Neural crest cell (in vitro differentiated cells): ENCODE measurements around the gene SAA1. TPM values are rescaled to one million over a fixed set of nuclear protein-coding genes. Genes with fewer than 3 reads are reported as not detected.
"Not testable (repeated sequence)": the region's sequence is repeated elsewhere in the genome, so short reads cannot be mapped to it uniquely, and the experiment has no call there.

Experiments used
- DNase-seq: peaks from one replicate; pipeline ENCODE4 v3.0.0; 2021; ENCODE audit warnings: low read depth, mixed read lengths, low spot score
- H3K27ac Mint-ChIP-seq: one replicate; pipeline ENCODE4 v1.8.0; 2021; ENCODE audit warnings: mild to moderate bottlenecking, mixed read lengths; ENCODE audit not compliant: unreplicated experiment
- H3K27me3 Mint-ChIP-seq: 2 replicates; pipeline ENCODE4 v1.8.0; 2021; ENCODE audit warnings: low read depth, mild to moderate bottlenecking, mixed read lengths
- H3K36me3 Mint-ChIP-seq: 2 replicates; pipeline ENCODE4 v1.8.0; 2021; ENCODE audit warnings: low read depth, mild to moderate bottlenecking, mixed read lengths
- H3K4me1 Mint-ChIP-seq: 2 replicates; pipeline ENCODE4 v1.8.0; 2021; ENCODE audit warnings: mixed read lengths
- H3K4me3 Mint-ChIP-seq: one replicate; pipeline ENCODE4 v1.8.0; 2021; ENCODE audit warnings: mild to moderate bottlenecking, mixed read lengths
- H3K9me3 Mint-ChIP-seq: 2 replicates; pipeline ENCODE4 v1.8.0; 2021; ENCODE audit warnings: mixed read lengths
- CTCF ChIP-seq: fragments of 200-600 bp; sonication (generic); conservative IDR thresholded peaks from 2 replicates; pipeline ENCODE4 v1.5.0; 2021; ENCODE audit warnings: antibody characterized with exemption, mild to moderate bottlenecking
- total RNA-seq: library from RNA; stranded (reverse); gene quantifications from 2 replicates; pipeline ENCODE4 v1.2.1, GENCODE V29; 2021

Gene SAA1
- total RNA-seq, 1 donor from 2014 or later: not detected

GRCh38 chr11:18264035-18264434, 2.0 kb upstream of the SAA1 start:
- H3K9me3 Mint-ChIP-seq: no peaks in the 10 kb centered on the region

GRCh38 chr11:18264677-18265555, 1.1 kb upstream of the SAA1 start:
- Mint-ChIP-seq H3K4me1 (peaks cover 4% of the 10 kb centered on the region), H3K9me3 (no peaks in the 10 kb centered on the region), H3K27me3 (peaks cover 2% of the 10 kb centered on the region), H3K27ac (no peak overlapping the region), H3K36me3 (no peaks in the 10 kb centered on the region), H3K4me3 (no peak overlapping the region)
- no peak for TF ChIP-seq CTCF
- DNase-seq: no peak

More at GRCh38 chr11:18264035-18264434, 2.0 kb upstream of the SAA1 start:
- Mint-ChIP-seq H3K36me3 (no peaks in the 10 kb centered on the region), H3K27ac (no peak overlapping the region), H3K4me3 (no peak overlapping the region), H3K4me1 (no peaks in the 10 kb centered on the region), H3K27me3 (peaks cover 2% of the 10 kb centered on the region)
- no peak for TF ChIP-seq CTCF
- DNase-seq: no peak

- DNase-seq, H3K4me3 Mint-ChIP-seq, H3K36me3 Mint-ChIP-seq, H3K27me3 Mint-ChIP-seq, H3K27ac Mint-ChIP-seq, H3K9me3 Mint-ChIP-seq: not testable (repeated sequence)
- H3K4me1 Mint-ChIP-seq: peaks cover 13% of the 10 kb centered on the region
Measured at GRCh38 chr11:18267335-18268133, 1.5 kb downstream of the SAA1 start.

GRCh38 chr11:18269252-18269651, 3.2 kb downstream of the SAA1 start:
- not testable (repeated sequence) for H3K9me3 Mint-ChIP-seq, H3K4me3 Mint-ChIP-seq, H3K27ac Mint-ChIP-seq, H3K27me3 Mint-ChIP-seq, H3K36me3 Mint-ChIP-seq, DNase-seq
- H3K4me1 Mint-ChIP-seq: peaks cover 13% of the 10 kb centered on the region

- peaks cover 9% of the 10 kb centered on the region for H3K36me3 Mint-ChIP-seq
Measured at GRCh38 chr11:18270102-18270501, 4.0 kb downstream of the SAA1 start.

More at GRCh38 chr11:18270102-18270501, 4.0 kb downstream of the SAA1 start:
- no peak for TF ChIP-seq CTCF
- Mint-ChIP-seq H3K27ac (no peak overlapping the region), H3K27me3 (peaks cover 2% of the 10 kb centered on the region), H3K4me1 (peaks cover 13% of the 10 kb centered on the region), H3K9me3 (no peaks in the 10 kb centered on the region), H3K4me3 (no peak overlapping the region)
- no peak for DNase-seq
